HepG2 (cell line): ENCODE measurements around the gene TGM2. TPM values are rescaled to one million over a fixed set of nuclear protein-coding genes. Genes with fewer than 3 reads are reported as not detected.

Experiments
- CAMTA2 ChIP-seq: sonication (generic); formaldehyde crosslinking; IDR thresholded peaks from 2 replicates; pipeline ENCODE4 v1.4.0; 2020; ENCODE audit warnings: mild to moderate bottlenecking, missing genetic modification reagents, borderline replicate concordance
- CERS6 ChIP-seq: sonication (generic); formaldehyde crosslinking; IDR thresholded peaks from 2 replicates; pipeline ENCODE4 v1.5.0; 2020; ENCODE audit warnings: missing genetic modification reagents
- DDIT3 ChIP-seq: sonication (generic); formaldehyde crosslinking; IDR thresholded peaks from 2 replicates; pipeline ENCODE4 v1.4.0; 2020; ENCODE audit warnings: mild to moderate bottlenecking, missing genetic modification reagents
- ELF1 ChIP-seq: sonication (generic); formaldehyde crosslinking; IDR thresholded peaks from 2 replicates; pipeline ENCODE4 v1.4.0; 2020; ENCODE audit warnings: missing genetic modification reagents
- EP300 ChIP-seq, 3 experiments: sonication (generic) in 1 of 3; formaldehyde crosslinking in 1 of 3; IDR thresholded peaks; 2 replicates each; pipeline versions ENCODE4 v1.5.1 to v1.6.1; 2011 to 2020; ENCODE audit warnings: low read depth in 2 of 3, low read length in 2 of 3, borderline replicate concordance in 1 of 3, improper control_type of control experiment in 1 of 3, mild to moderate bottlenecking in 1 of 3, missing genetic modification reagents in 1 of 3, moderate library complexity in 1 of 3
- ETV6 ChIP-seq: sonication (generic); formaldehyde crosslinking; conservative IDR thresholded peaks from 2 replicates; pipeline ENCODE4 v1.4.0; 2020; ENCODE audit warnings: missing genetic modification reagents
- GATA4 ChIP-seq: sonication (generic); IDR thresholded peaks from 2 replicates; pipeline ENCODE4 v1.6.1; 2016; ENCODE audit warnings: antibody characterized with exemption, low read depth, borderline replicate concordance
- HNRNPL ChIP-seq: fragments of 200-400 bp; formaldehyde crosslinking; IDR thresholded peaks from 2 replicates; pipeline ENCODE4 v1.6.1; 2017; ENCODE audit warnings: mild to moderate bottlenecking, low read depth, low read length
- MEF2D ChIP-seq: sonication (generic); formaldehyde crosslinking; IDR thresholded peaks from 2 replicates; pipeline ENCODE4 v1.5.1; 2020; ENCODE audit warnings: mild to moderate bottlenecking, missing genetic modification reagents
- MXD3 ChIP-seq: IDR thresholded peaks from 2 replicates; pipeline ENCODE4 v1.6.1; 2016; ENCODE audit warnings: mild to moderate bottlenecking, missing biosample characterization, missing genetic modification reagents
- NKX3-1 ChIP-seq: sonication (generic); formaldehyde crosslinking; IDR thresholded peaks from 2 replicates; pipeline ENCODE4 v1.5.0; 2020; ENCODE audit warnings: missing genetic modification reagents
- PITX1 ChIP-seq: sonication (generic); formaldehyde crosslinking; IDR thresholded peaks from 2 replicates; pipeline ENCODE4 v1.5.1; 2020; ENCODE audit warnings: mild to moderate bottlenecking, missing genetic modification reagents
- POLR2AphosphoS2 ChIP-seq: IDR thresholded peaks from 2 replicates; pipeline ENCODE4 v1.6.1; 2011; ENCODE audit warnings: low read depth, low read length, improper control_type of control experiment
- TGIF2 ChIP-seq: IDR thresholded peaks from 2 replicates; pipeline ENCODE4 v1.6.1; 2016; ENCODE audit warnings: control low read depth, missing compliant biosample characterization
- ZBTB26 ChIP-seq: IDR thresholded peaks from 2 replicates; pipeline ENCODE4 v1.6.1; 2016; ENCODE audit warnings: missing compliant biosample characterization, missing genetic modification reagents, borderline replicate concordance
- ZNF101 ChIP-seq: sonication (generic); formaldehyde crosslinking; IDR thresholded peaks from 2 replicates; pipeline ENCODE4 v1.4.0; 2020; ENCODE audit warnings: mild to moderate bottlenecking, low read depth, missing genetic modification reagents, borderline replicate concordance
- ZNF12 ChIP-seq: sonication (generic); formaldehyde crosslinking; IDR thresholded peaks from 2 replicates; pipeline ENCODE4 v1.5.0; 2020; ENCODE audit warnings: missing genetic modification reagents
- ZNF263 ChIP-seq: sonication (generic); formaldehyde crosslinking; IDR thresholded peaks from 2 replicates; pipeline ENCODE4 v1.4.0; 2020; ENCODE audit warnings: missing genetic modification reagents
- ZNF30 ChIP-seq: sonication (generic); formaldehyde crosslinking; IDR thresholded peaks from 2 replicates; pipeline ENCODE4 v1.5.0; 2020; ENCODE audit warnings: mild to moderate bottlenecking, missing genetic modification reagents
- ZNF33A ChIP-seq: sonication (generic); formaldehyde crosslinking; IDR thresholded peaks from 2 replicates; pipeline ENCODE4 v1.5.1; 2020; ENCODE audit warnings: missing genetic modification reagents, mild to moderate bottlenecking, moderate library complexity, borderline replicate concordance
- ZNF350 ChIP-seq: sonication (generic); formaldehyde crosslinking; IDR thresholded peaks from 2 replicates; pipeline ENCODE4 v1.4.0; 2020; ENCODE audit warnings: mild to moderate bottlenecking, low read depth, missing genetic modification reagents, borderline replicate concordance
- ZNF382 ChIP-seq: sonication (generic); formaldehyde crosslinking; IDR thresholded peaks from 2 replicates; pipeline ENCODE4 v1.5.0; 2020; ENCODE audit warnings: missing genetic modification reagents, mild to moderate bottlenecking, borderline replicate concordance
- ZNF850 ChIP-seq: sonication (generic); formaldehyde crosslinking; conservative IDR thresholded peaks from 2 replicates; pipeline ENCODE4 v1.9.0; 2021; ENCODE audit warnings: mild to moderate bottlenecking, missing genetic modification reagents
- ZSCAN29 ChIP-seq: sonication (generic); formaldehyde crosslinking; conservative IDR thresholded peaks from 2 replicates; pipeline ENCODE4 v1.4.0; 2020; ENCODE audit warnings: mild to moderate bottlenecking, missing genetic modification reagents
- polyA plus RNA-seq, 8 experiments: library from polyadenylated mRNA; depleted of rRNA in 3 of 8; stranded (reverse) in 7 of 8; unstranded in 1 of 8; fragments of >200 nt; fragmentation: Illumina TruSeq in 4 of 8; extraction: Trizol in 4 of 8; gene quantifications; 2 replicates each; pipeline versions ENCODE4 v1.2.1 to v1.2.3, GENCODE V29; 2011 to 2016; ENCODE audit warnings: low read depth in 4 of 8, missing spikeins in 1 of 8, mixed read lengths in 1 of 8; ENCODE audit not compliant: insufficient read depth in 1 of 8
- total RNA-seq, 5 experiments: library from RNA; depleted of rRNA; stranded (reverse); fragments of >200 nt; fragmentation: Illumina TruSeq; extraction: Trizol; gene quantifications; 2 replicates each; pipeline ENCODE4 v1.2.3, GENCODE V29; 2016; ENCODE audit warnings: low read depth in 1 of 5

The TGM2 gene
- total and polyA plus RNA-seq, 2 of the 13 experiments (the other 11 are each of a cell fraction or from before 2014, with no cell fraction given), result 4.2 to 46.4 TPM

GRCh38 chr20:38095017-38095686 lies 69.9 kb downstream of the TGM2 start (continued):
- TF ChIP-seq MXD3 (CRISPR knock-in tag), result peak; percentile 64; the same call in 1 of the 2 replicates
- TF ChIP-seq MEF2D, result peak; percentile 39; the same call in 1 of the 2 replicates
- no peak for TF ChIP-seq CAMTA2 (CRISPR knock-in tag)
- peak; percentile 30; the same call in 1 of the 2 replicates for TF ChIP-seq ZNF263
- TF ChIP-seq ZNF382 (CRISPR knock-in tag), result 0 out of 2 replicates have a peak, but pooled peaks have one; percentile 69
- no peak for TF ChIP-seq ZSCAN29 (CRISPR knock-in tag)
- TF ChIP-seq ZBTB26, result no peak
- TF ChIP-seq HNRNPL, result no peak
- peak; percentile 40 for TF ChIP-seq ZNF350
- no peak for TF ChIP-seq ZNF33A (CRISPR knock-in tag)
- peak in 1 of 2 experiments; percentile 29; a peak in 1 of 4 replicates for TF ChIP-seq EP300 (IDR thresholded peaks at IDR 0.05; ENCODE audit: low read depth in 2 of 2, low read length in 2 of 2)
- no peak for TF ChIP-seq EP300 (CRISPR knock-in tag; IDR thresholded peaks at IDR 0.05; ENCODE audit: borderline replicate concordance)
- TF ChIP-seq ELF1, result no peak
- no peak for TF ChIP-seq CERS6 (CRISPR knock-in tag)
- TF ChIP-seq GATA4, result no peak
- TF ChIP-seq ETV6 (CRISPR knock-in tag), result no peak
- no peak for TF ChIP-seq NKX3-1 (CRISPR knock-in tag)
- TF ChIP-seq PITX1 (CRISPR knock-in tag), result no peak
- no peak for TF ChIP-seq ZNF12 (CRISPR knock-in tag)
- TF ChIP-seq ZNF30 (CRISPR knock-in tag), result no peak
- TF ChIP-seq POLR2AphosphoS2, result no peak
- no peak for TF ChIP-seq ZNF101 (CRISPR knock-in tag)
- no peak for TF ChIP-seq TGIF2
- TF ChIP-seq DDIT3 (CRISPR knock-in tag), result no peak
- no peak for TF ChIP-seq ZNF850
